ENCODE data around the gene HNRNPA0.
A peak's percentile ranks its signal among the peaks of the same experiment; 100 is the strongest.

DNA sequence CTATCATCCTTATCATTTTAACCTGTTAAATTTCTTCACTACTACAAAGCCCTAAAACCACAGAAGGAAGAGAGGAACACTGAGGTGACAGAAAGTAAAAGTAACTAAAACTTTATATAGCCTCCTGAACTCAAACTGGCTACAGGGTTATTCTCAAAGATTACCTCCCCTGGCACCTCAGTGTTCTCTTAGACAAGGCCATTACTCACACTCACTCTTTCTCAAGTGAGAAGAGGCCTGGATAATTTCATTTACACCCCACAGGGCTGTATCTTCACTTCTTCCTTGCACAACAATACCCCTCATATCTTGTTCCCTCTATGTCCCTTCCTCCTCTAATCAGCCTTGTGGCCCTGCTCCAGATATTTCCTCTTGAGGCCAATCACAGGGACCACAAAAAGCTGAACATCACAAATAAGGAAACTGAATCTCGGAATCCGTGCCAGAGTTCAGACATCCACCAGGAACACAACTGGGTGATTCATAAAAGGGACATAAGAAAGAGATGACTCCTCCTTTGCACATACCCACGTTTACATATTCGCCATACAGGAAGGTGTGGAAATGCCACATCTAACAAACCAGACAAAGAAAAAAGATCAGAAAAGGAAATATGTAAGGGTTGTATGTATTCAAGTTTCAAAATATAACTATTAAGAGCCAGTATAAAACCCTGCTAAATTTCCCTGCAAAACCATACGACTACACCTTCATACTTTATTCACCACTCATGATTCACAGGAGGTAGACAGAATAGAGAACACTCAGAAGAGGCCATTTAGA, 16.6 kb downstream of the HNRNPA0 start:
- TF ChIP-seq, protein P1, sequence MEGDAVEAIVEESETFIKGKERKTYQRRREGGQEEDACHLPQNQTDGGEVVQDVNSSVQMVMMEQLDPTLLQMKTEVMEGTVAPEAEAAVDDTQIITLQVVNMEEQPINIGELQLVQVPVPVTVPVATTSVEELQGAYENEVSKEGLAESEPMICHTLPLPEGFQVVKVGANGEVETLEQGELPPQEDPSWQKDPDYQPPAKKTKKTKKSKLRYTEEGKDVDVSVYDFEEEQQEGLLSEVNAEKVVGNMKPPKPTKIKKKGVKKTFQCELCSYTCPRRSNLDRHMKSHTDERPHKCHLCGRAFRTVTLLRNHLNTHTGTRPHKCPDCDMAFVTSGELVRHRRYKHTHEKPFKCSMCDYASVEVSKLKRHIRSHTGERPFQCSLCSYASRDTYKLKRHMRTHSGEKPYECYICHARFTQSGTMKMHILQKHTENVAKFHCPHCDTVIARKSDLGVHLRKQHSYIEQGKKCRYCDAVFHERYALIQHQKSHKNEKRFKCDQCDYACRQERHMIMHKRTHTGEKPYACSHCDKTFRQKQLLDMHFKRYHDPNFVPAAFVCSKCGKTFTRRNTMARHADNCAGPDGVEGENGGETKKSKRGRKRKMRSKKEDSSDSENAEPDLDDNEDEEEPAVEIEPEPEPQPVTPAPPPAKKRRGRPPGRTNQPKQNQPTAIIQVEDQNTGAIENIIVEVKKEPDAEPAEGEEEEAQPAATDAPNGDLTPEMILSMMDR (IDR thresholded peaks at IDR 0.05 in 8 of 11, conservative IDR thresholded peaks at IDR 0.05 in 3 of 11): no peak
- TF ChIP-seq POLR2AphosphoS5 (IDR thresholded peaks at IDR 0.05): peak in 1 of 3 donors; percentile 54

All from spleen (tissue), 7 donors.